GM23338 (cell line): ENCODE measurements around the gene DCAF6. TPM values are rescaled to one million over a fixed set of nuclear protein-coding genes. Genes with fewer than 3 reads are reported as not detected.

Experiments used
- ATAC-seq: fragments of 200-7000 bp; cut with Tn5 transposase; 3 replicates; pipeline ENCODE4 v1.9.1; 2020
- DNase-seq: peaks from one replicate; pipeline ENCODE4 v3.0.0-alpha.2; 2015; ENCODE audit warnings: low spot score
- H2AFZ ChIP-seq: fragments of 200-600 bp; sonication (generic); 2 replicates; pipeline ENCODE4 v1.8.0; 2016; ENCODE audit warnings: antibody characterized with exemption, mild to moderate bottlenecking, moderate library complexity
- H3F3A ChIP-seq: fragments of 200-600 bp; sonication (generic); replicated peaks from 2 replicates; pipeline ENCODE4 v1.8.0; 2017; ENCODE audit warnings: antibody characterized with exemption, mixed run types, low read depth
- H3K27ac ChIP-seq: fragments of 200-600 bp; sonication (generic); 2 replicates; pipeline ENCODE4 v1.6.1; 2016; ENCODE audit warnings: low read depth
- H3K27me3 ChIP-seq: fragments of 200-600 bp; sonication (generic); 2 replicates; pipeline ENCODE4 v1.8.0; 2016; ENCODE audit warnings: mild to moderate bottlenecking, mixed run types, moderate library complexity; ENCODE audit not compliant: insufficient read depth
- H3K36me3 ChIP-seq: fragments of 200-600 bp; sonication (generic); 2 replicates; pipeline ENCODE4 v1.8.0; 2016; ENCODE audit warnings: mild to moderate bottlenecking; ENCODE audit not compliant: insufficient read depth
- H3K4me1 ChIP-seq: fragments of 200-600 bp; sonication (generic); 2 replicates; pipeline ENCODE4 v1.8.0; 2016; ENCODE audit warnings: mild to moderate bottlenecking, moderate library complexity; ENCODE audit not compliant: insufficient read depth
- H3K4me2 ChIP-seq: fragments of 200-600 bp; sonication (generic); 2 replicates; pipeline ENCODE4 v1.7.1; 2017; ENCODE audit warnings: mixed run types
- H3K4me3 ChIP-seq: fragments of 200-600 bp; sonication (generic); 2 replicates; pipeline ENCODE4 v1.6.1; 2016; ENCODE audit warnings: mixed run types
- H3K79me2 ChIP-seq: fragments of 200-600 bp; sonication (generic); replicated peaks from 2 replicates; pipeline ENCODE4 v1.8.0; 2017; ENCODE audit warnings: mild to moderate bottlenecking; ENCODE audit not compliant: insufficient read depth
- H3K9me2 ChIP-seq: fragments of 200-600 bp; sonication (generic); 2 replicates; pipeline ENCODE4 v1.8.0; 2017; ENCODE audit not compliant: insufficient read depth
- H4K20me1 ChIP-seq: fragments of 200-600 bp; sonication (generic); replicated peaks from 2 replicates; pipeline ENCODE4 v1.8.0; 2017; ENCODE audit warnings: mild to moderate bottlenecking; ENCODE audit not compliant: insufficient read depth
- H3K27ac Mint-ChIP-seq: 2 replicates; pipeline ENCODE4 v1.8.0; 2020; ENCODE audit warnings: inconsistent platforms, mild to moderate bottlenecking, moderate library complexity, mixed read lengths
- H3K27me3 Mint-ChIP-seq: 3 replicates; pipeline ENCODE4 v1.8.0; 2022; ENCODE audit warnings: low read depth, mild to moderate bottlenecking, moderate library complexity, mixed read lengths, inconsistent platforms; ENCODE audit not compliant: insufficient read depth, poor library complexity
- H3K36me3 Mint-ChIP-seq: 3 replicates; pipeline ENCODE4 v1.8.0; 2021; ENCODE audit warnings: low read depth, mild to moderate bottlenecking, inconsistent platforms, moderate library complexity, mixed read lengths
- H3K4me1 Mint-ChIP-seq: 3 replicates; pipeline ENCODE4 v1.8.0; 2020; ENCODE audit warnings: mild to moderate bottlenecking, inconsistent platforms, mixed read lengths
- H3K4me3 Mint-ChIP-seq: 3 replicates; pipeline ENCODE4 v1.8.0; 2021; ENCODE audit warnings: moderate library complexity, mild to moderate bottlenecking, inconsistent platforms, mixed read lengths
- H3K9me3 Mint-ChIP-seq: 3 replicates; pipeline ENCODE4 v1.8.0; 2020; ENCODE audit warnings: moderate library complexity, mild to moderate bottlenecking, inconsistent platforms, mixed read lengths
- CREB1 ChIP-seq: fragments of 250-450 bp; sonication (Bioruptor Pico); IDR thresholded peaks from 2 replicates; pipeline ENCODE4 v1.5.0; 2020; ENCODE audit warnings: low read depth, mild to moderate bottlenecking, moderate library complexity
- EZH2 ChIP-seq: fragments of 200-600 bp; sonication (generic); IDR thresholded peaks from one replicate; pipeline ENCODE4 v1.8.0; 2017; ENCODE audit warnings: antibody characterized with exemption, mild to moderate bottlenecking, low read depth; ENCODE audit not compliant: unreplicated experiment
- JUNB ChIP-seq: IDR thresholded peaks from one replicate; pipeline ENCODE4 v1.6.1; 2016; ENCODE audit warnings: antibody characterized with exemption; ENCODE audit not compliant: unreplicated experiment
- NANOG ChIP-seq: IDR thresholded peaks from 2 replicates; pipeline ENCODE4 v1.6.1; 2016; ENCODE audit warnings: antibody characterized with exemption, borderline replicate concordance
- STAT1 ChIP-seq: IDR thresholded peaks from one replicate; pipeline ENCODE4 v1.6.1; 2016; ENCODE audit warnings: antibody characterized with exemption; ENCODE audit not compliant: unreplicated experiment
- ZNF331 ChIP-seq: fragments of 250-450 bp; sonication (Bioruptor Pico); IDR thresholded peaks from 2 replicates; pipeline ENCODE4 v1.5.0; 2020; ENCODE audit warnings: low read depth, mild to moderate bottlenecking, moderate library complexity
- polyA plus RNA-seq: library from polyadenylated mRNA; unstranded; fragments of >200 nt; fragmentation: Nextera tagmentation; extraction: Ambion mirVana; gene quantifications from 2 replicates; pipeline ENCODE4 v1.2.1, GENCODE V29; 2016
- total RNA-seq: library from RNA; depleted of rRNA; stranded (reverse); fragments of >200 nt; shearing (Covaris generic); gene quantifications from 2 replicates; pipeline ENCODE4 v1.2.3, GENCODE V29; 2014
- TF ChIP-seq, protein P1 (sequence below), 2 experiments: fragments of 200-600 bp in 1 of 2; sonication (generic) in 1 of 2; conservative IDR thresholded peaks; 2 replicates each; pipeline versions ENCODE4 v1.5.1 to v1.6.1; 2016 to 2017; ENCODE audit warnings: antibody characterized with exemption in 2 of 2, low read depth in 2 of 2, mild to moderate bottlenecking in 2 of 2, moderate library complexity in 1 of 2
- TF ChIP-seq, protein P2 (sequence below): IDR thresholded peaks from one replicate; pipeline ENCODE4 v1.6.1; 2018; ENCODE audit warnings: antibody characterized with exemption; ENCODE audit not compliant: unreplicated experiment

Gene DCAF6
- total and polyA plus RNA-seq, 2 experiments from 2014 or later, result 18.6 to 27.3 TPM

DNA sequence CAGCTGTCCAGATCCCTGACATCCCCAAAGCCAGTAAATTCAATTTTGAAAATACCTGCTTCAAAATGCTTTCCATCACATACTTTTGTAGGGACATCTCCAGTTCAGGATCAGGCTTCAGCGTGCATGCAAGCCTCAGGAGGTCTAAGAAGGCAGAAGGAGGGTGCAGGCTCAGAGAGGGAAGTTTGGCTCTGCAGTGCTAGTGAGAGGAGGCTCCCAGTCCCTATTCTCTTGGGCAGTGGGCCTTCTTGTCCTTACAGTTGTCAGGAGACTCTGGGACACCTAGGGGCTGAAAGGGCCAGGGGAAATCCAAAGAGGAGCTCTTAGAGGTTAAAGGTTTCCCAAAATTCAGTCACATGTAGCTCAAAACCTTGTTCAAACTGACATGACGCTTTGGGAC is 42.7 kb upstream of the DCAF6 start:
- TF ChIP-seq, protein P1, sequence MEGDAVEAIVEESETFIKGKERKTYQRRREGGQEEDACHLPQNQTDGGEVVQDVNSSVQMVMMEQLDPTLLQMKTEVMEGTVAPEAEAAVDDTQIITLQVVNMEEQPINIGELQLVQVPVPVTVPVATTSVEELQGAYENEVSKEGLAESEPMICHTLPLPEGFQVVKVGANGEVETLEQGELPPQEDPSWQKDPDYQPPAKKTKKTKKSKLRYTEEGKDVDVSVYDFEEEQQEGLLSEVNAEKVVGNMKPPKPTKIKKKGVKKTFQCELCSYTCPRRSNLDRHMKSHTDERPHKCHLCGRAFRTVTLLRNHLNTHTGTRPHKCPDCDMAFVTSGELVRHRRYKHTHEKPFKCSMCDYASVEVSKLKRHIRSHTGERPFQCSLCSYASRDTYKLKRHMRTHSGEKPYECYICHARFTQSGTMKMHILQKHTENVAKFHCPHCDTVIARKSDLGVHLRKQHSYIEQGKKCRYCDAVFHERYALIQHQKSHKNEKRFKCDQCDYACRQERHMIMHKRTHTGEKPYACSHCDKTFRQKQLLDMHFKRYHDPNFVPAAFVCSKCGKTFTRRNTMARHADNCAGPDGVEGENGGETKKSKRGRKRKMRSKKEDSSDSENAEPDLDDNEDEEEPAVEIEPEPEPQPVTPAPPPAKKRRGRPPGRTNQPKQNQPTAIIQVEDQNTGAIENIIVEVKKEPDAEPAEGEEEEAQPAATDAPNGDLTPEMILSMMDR (conservative IDR thresholded peaks at IDR 0.05; ENCODE audit: low read depth in 2 of 2), result no peak
- TF ChIP-seq JUNB, result no peak
- TF ChIP-seq NANOG, result no peak
- no peak for TF ChIP-seq STAT1
- no peak for TF ChIP-seq EZH2
- no peak for TF ChIP-seq ZNF331
- Mint-ChIP-seq H3K4me1 (no peaks in the 10 kb centered on the region; the same call in 2 of the 3 replicates), H3K9me3 (no peaks in the 10 kb centered on the region), H3K27ac (no peak overlapping the region), H3K4me3 (no peak overlapping the region), H3K36me3 (no peaks in the 10 kb centered on the region), H3K27me3 (no peaks in the 10 kb centered on the region)
- Histone ChIP-seq H3K27me3 (no peaks in the 10 kb centered on the region), H3K27ac (no peak overlapping the region), H3K36me3 (no peaks in the 10 kb centered on the region), H4K20me1 (no peaks in the 10 kb centered on the region), H3K9me2 (no peaks in the 10 kb centered on the region), H3K4me3 (no peak overlapping the region), H3K4me1 (no peaks in the 10 kb centered on the region), H3K79me2 (no peaks in the 10 kb centered on the region), H3K4me2 (no peak overlapping the region), H2AFZ (peak overlapping the region; percentile 69; the same call in 1 of the 2 replicates), H3F3A (no peaks in the 10 kb centered on the region)
- no peak for DNase-seq
- peak; percentile 55 for ATAC-seq

DNA sequence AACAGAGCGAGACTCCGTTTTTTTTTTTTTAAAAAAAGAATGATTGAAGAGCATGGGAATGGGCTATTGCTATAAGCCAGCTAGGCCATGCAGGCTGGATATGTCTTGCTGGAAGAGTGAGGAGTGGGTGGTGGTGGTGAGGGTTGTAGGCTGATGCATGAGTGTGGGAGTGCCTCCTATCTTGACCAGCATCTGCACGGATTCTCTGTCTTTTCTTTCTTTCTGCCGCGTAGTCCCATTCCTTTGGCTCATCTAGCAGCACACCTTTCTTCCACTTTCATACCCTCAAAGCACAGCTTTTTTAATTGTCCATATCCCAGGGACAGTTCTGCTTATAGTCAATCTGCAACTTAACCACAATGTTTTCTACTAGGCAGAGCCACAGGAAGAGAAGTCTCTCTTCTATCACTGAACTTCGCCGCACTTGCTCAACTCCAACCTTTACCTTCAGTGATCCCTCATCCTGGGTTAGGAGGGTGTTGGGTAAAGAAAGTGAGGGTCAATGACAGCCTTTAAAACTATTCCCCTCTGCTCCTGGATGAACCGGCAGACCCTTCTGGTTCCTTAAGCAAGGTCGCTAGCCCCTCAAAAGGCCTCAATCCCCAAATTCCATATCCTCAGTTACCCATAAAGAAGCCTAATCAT is 37.8 kb upstream of the DCAF6 start:
- H3K27me3 Mint-ChIP-seq, result no peaks in the 10 kb centered on the region
- DNase-seq (no peak), ATAC-seq (no peak)
- H3K4me3 Mint-ChIP-seq, result no peak overlapping the region
- Histone ChIP-seq H3K9me2 (no peaks in the 10 kb centered on the region), H3K27ac (no peak overlapping the region), H3K4me3 (no peak overlapping the region), H3K4me2 (no peak overlapping the region), H4K20me1 (no peaks in the 10 kb centered on the region), H3K27me3 (no peaks in the 10 kb centered on the region), H3K79me2 (no peaks in the 10 kb centered on the region), H3F3A (no peaks in the 10 kb centered on the region), H3K36me3 (no peaks in the 10 kb centered on the region), H2AFZ (peak overlapping the region; percentile 47; the same call in 1 of the 2 replicates), H3K4me1 (no peaks in the 10 kb centered on the region)
- TF ChIP-seq EZH2 (no peak), CREB1 (CRISPR knock-in tag) (no peak)
- TF ChIP-seq, protein P2, sequence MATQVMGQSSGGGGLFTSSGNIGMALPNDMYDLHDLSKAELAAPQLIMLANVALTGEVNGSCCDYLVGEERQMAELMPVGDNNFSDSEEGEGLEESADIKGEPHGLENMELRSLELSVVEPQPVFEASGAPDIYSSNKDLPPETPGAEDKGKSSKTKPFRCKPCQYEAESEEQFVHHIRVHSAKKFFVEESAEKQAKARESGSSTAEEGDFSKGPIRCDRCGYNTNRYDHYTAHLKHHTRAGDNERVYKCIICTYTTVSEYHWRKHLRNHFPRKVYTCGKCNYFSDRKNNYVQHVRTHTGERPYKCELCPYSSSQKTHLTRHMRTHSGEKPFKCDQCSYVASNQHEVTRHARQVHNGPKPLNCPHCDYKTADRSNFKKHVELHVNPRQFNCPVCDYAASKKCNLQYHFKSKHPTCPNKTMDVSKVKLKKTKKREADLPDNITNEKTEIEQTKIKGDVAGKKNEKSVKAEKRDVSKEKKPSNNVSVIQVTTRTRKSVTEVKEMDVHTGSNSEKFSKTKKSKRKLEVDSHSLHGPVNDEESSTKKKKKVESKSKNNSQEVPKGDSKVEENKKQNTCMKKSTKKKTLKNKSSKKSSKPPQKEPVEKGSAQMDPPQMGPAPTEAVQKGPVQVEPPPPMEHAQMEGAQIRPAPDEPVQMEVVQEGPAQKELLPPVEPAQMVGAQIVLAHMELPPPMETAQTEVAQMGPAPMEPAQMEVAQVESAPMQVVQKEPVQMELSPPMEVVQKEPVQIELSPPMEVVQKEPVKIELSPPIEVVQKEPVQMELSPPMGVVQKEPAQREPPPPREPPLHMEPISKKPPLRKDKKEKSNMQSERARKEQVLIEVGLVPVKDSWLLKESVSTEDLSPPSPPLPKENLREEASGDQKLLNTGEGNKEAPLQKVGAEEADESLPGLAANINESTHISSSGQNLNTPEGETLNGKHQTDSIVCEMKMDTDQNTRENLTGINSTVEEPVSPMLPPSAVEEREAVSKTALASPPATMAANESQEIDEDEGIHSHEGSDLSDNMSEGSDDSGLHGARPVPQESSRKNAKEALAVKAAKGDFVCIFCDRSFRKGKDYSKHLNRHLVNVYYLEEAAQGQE, result no peak
- no peaks in the 10 kb centered on the region for H3K9me3 Mint-ChIP-seq
- H3K27ac Mint-ChIP-seq, result no peak overlapping the region
- H3K36me3 Mint-ChIP-seq, result no peaks in the 10 kb centered on the region
- no peaks in the 10 kb centered on the region; the same call in 1 of the 3 replicates for H3K4me1 Mint-ChIP-seq
